GM23248 (cell line): Measurements from ENCODE around the gene RAB13. TPM values are rescaled to one million over a fixed set of nuclear protein-coding genes. Genes with fewer than 3 reads are reported as not detected.

ENCODE experiments used
- DNase-seq: peaks from one replicate; pipeline ENCODE4 v3.0.0-alpha.2; 2015
- H2AFZ ChIP-seq: fragments of 200-600 bp; sonication (generic); 2 replicates; pipeline ENCODE4 v1.6.1; 2016; ENCODE audit warnings: antibody characterized with exemption
- H3F3A ChIP-seq: fragments of 200-600 bp; sonication (generic); 2 replicates; pipeline ENCODE4 v1.6.1; 2016; ENCODE audit warnings: mild to moderate bottlenecking, antibody characterized with exemption, mixed run types; ENCODE audit not compliant: insufficient read depth
- H3K27ac ChIP-seq: fragments of 200-600 bp; sonication (generic); 2 replicates; pipeline ENCODE4 v1.5.1; 2016; ENCODE audit warnings: mild to moderate bottlenecking
- H3K27me3 ChIP-seq: fragments of 200-600 bp; sonication (generic); replicated peaks from 2 replicates; pipeline ENCODE4 v1.6.1; 2016; ENCODE audit warnings: mild to moderate bottlenecking; ENCODE audit not compliant: insufficient read depth
- H3K36me3 ChIP-seq: fragments of 200-600 bp; sonication (generic); 2 replicates; pipeline ENCODE4 v1.6.1; 2016; ENCODE audit warnings: low read depth, mild to moderate bottlenecking
- H3K4me1 ChIP-seq: fragments of 200-600 bp; sonication (generic); 2 replicates; pipeline ENCODE4 v1.6.1; 2016; ENCODE audit warnings: mild to moderate bottlenecking; ENCODE audit not compliant: insufficient read depth
- H3K4me2 ChIP-seq: fragments of 200-600 bp; sonication (generic); one replicate; pipeline ENCODE4 v1.6.1; 2016; ENCODE audit warnings: mild to moderate bottlenecking; ENCODE audit not compliant: unreplicated experiment
- H3K4me3 ChIP-seq: fragments of 200-600 bp; sonication (generic); 2 replicates; pipeline ENCODE4 v1.5.1; 2016; ENCODE audit warnings: mild to moderate bottlenecking
- H3K79me2 ChIP-seq: fragments of 200-600 bp; sonication (generic); 2 replicates; pipeline ENCODE4 v1.6.1; 2016; ENCODE audit warnings: mild to moderate bottlenecking; ENCODE audit not compliant: insufficient read depth
- H3K9ac ChIP-seq: fragments of 200-600 bp; sonication (generic); 2 replicates; pipeline ENCODE4 v1.6.1; 2016; ENCODE audit warnings: mild to moderate bottlenecking
- H3K9me2 ChIP-seq: fragments of 200-600 bp; sonication (generic); 2 replicates; pipeline ENCODE4 v1.6.1; 2016; ENCODE audit warnings: mixed run types, mild to moderate bottlenecking, moderate library complexity; ENCODE audit not compliant: insufficient read depth
- H3K9me3 ChIP-seq: fragments of 200-600 bp; sonication (generic); one replicate; pipeline ENCODE4 v1.6.1; 2017; ENCODE audit warnings: low read depth
- H4K20me1 ChIP-seq: fragments of 200-600 bp; sonication (generic); 2 replicates; pipeline ENCODE4 v1.6.0; 2016; ENCODE audit not compliant: insufficient read depth
- EZH2 ChIP-seq: fragments of 200-600 bp; sonication (generic); IDR thresholded peaks from 2 replicates; pipeline ENCODE4 v1.6.1; 2018; ENCODE audit warnings: antibody characterized with exemption, mild to moderate bottlenecking; ENCODE audit not compliant: insufficient read depth, poor library complexity, severe bottlenecking
- EZH2phosphoT487 ChIP-seq: fragments of 200-600 bp; sonication (generic); IDR thresholded peaks from 2 replicates; pipeline ENCODE4 v1.6.1; 2018; ENCODE audit warnings: antibody characterized with exemption, moderate library complexity, mild to moderate bottlenecking, low read depth; ENCODE audit not compliant: insufficient read depth
- WGBS, 2 experiments: methylation state at CpG; one replicate each; pipeline ENCODE4 v1.1.6; 2015 to 2017; ENCODE audit warnings: low lambda C conversion rate in 2 of 2, low coverage in 1 of 2; ENCODE audit errors: missing lambda C conversion rate in 2 of 2; 5-methylcytosine and 5-hydroxymethylcytosine counted together
- in situ Hi-C: fragments of 300-500 bp; cut with MboI; formaldehyde crosslinking; loops from 2 replicates; pipeline ENCODE4 v1.15.0; 2020
- polyA plus RNA-seq: library from polyadenylated mRNA; unstranded; fragments of >200 nt; fragmentation: Nextera tagmentation; extraction: Ambion mirVana; gene quantifications from 2 replicates; pipeline ENCODE4 v1.2.1, GENCODE V29; 2016
- total RNA-seq: library from RNA; depleted of rRNA; stranded (reverse); fragments of >200 nt; shearing (Covaris generic); gene quantifications from 2 replicates; pipeline ENCODE4 v1.2.3, GENCODE V29; 2014

RAB13 gene
- total and polyA plus RNA-seq, 2 experiments from 2014 or later, result 29.5 to 137 TPM

- DNase-seq, result no peak
- peak overlapping the region; percentile 90 for H2AFZ ChIP-seq
- H3K9me3 ChIP-seq, result no peaks in the 10 kb centered on the region
- H3K9me2 ChIP-seq, result no peaks in the 10 kb centered on the region
- H3K79me2 ChIP-seq, result peaks cover 51% of the 10 kb centered on the region
- peak overlapping the region; percentile 84 for H3K4me3 ChIP-seq
- peaks cover 32% of the 10 kb centered on the region for H3K36me3 ChIP-seq
- peak overlapping the region; percentile 95 for H3K4me2 ChIP-seq
- H3K27ac ChIP-seq, result peak overlapping the region; percentile 74
- peaks cover 17% of the 10 kb centered on the region for H3K4me1 ChIP-seq
- H3F3A ChIP-seq, result peaks cover 45% of the 10 kb centered on the region
- in situ Hi-C loops, result no loop called here
- H3K27me3 ChIP-seq, result no peaks in the 10 kb centered on the region
- 49 to 52% methylated on average over 9 of the region's 9 CpGs for WGBS, 2 experiments
- H4K20me1 ChIP-seq, result no peaks in the 10 kb centered on the region
- no peak for TF ChIP-seq EZH2
- TF ChIP-seq EZH2phosphoT487, result no peak
- H3K9ac ChIP-seq, result peak overlapping the region; percentile 92
Measured at GRCh38 chr1:153978274-153978909, 7.7 kb downstream of the RAB13 start.

GRCh38 chr1:153977250-153978240 lies 8.6 kb downstream of the RAB13 start, which contains the start of gene JTB:
Gene JTB (minus strand): TSS chr1:153977674. CDS start chr1:153977252, 422 bp downstream.
- Histone ChIP-seq H3K9me2 (no peaks in the 10 kb centered on the region), H3K4me2 (peak within 1 kb of the TSS; percentile 95), H3K9ac (peak within 1 kb of the TSS; percentile 92), H3K27ac (peak within 1 kb of the TSS; percentile 74), H3K36me3 (peaks cover 27% of the 10 kb centered on the region), H2AFZ (peak within 1 kb of the TSS; percentile 90), H4K20me1 (no peaks in the 10 kb centered on the region), H3K4me3 (peak within 1 kb of the TSS; percentile 84), H3K27me3 (no peaks in the 10 kb centered on the region), H3K4me1 (peaks cover 17% of the 10 kb centered on the region), H3F3A (peaks cover 41% of the 10 kb centered on the region), H3K9me3 (no peaks in the 10 kb centered on the region), H3K79me2 (peaks cover 43% of the 10 kb centered on the region)
- peak; percentile 96 for DNase-seq
- in situ Hi-C loops, result no loop called here
- TF ChIP-seq EZH2 (no peak), EZH2phosphoT487 (no peak)
- WGBS, 2 experiments, result 1 to 2% methylated on average over 58 to 75 of the region's 75 CpGs

GRCh38 chr1:153976819-153977249 lies 9.3 kb downstream of the RAB13 start:
- Histone ChIP-seq H3K27ac (peak overlapping the region; percentile 74), H3K4me2 (peak overlapping the region; percentile 82), H3K4me3 (peak overlapping the region; percentile 84), H3K9ac (peak overlapping the region; percentile 92), H2AFZ (peak overlapping the region; percentile 90), H3K4me1 (peaks cover 17% of the 10 kb centered on the region), H3F3A (peaks cover 39% of the 10 kb centered on the region), H3K9me2 (no peaks in the 10 kb centered on the region), H3K9me3 (no peaks in the 10 kb centered on the region), H3K36me3 (peaks cover 27% of the 10 kb centered on the region), H3K79me2 (peaks cover 36% of the 10 kb centered on the region), H3K27me3 (no peaks in the 10 kb centered on the region), H4K20me1 (no peaks in the 10 kb centered on the region)
- DNase-seq, result no peak
- in situ Hi-C loops, result no loop called here
- 0 to 2% methylated on average over 16 of the region's 16 CpGs for WGBS, 2 experiments
- TF ChIP-seq EZH2, result no peak
- no peak for TF ChIP-seq EZH2phosphoT487

GRCh38 chr1:153973525-153973924 lies 12.6 kb downstream of the RAB13 start:
- WGBS, 2 experiments, result 71 to 72% methylated on average over 7 of the region's 7 CpGs
- Histone ChIP-seq H3K4me2 (no peak overlapping the region), H3K36me3 (peaks cover 20% of the 10 kb centered on the region), H4K20me1 (no peaks in the 10 kb centered on the region), H3K9ac (no peak overlapping the region), H3K4me3 (no peak overlapping the region), H3K27ac (no peak overlapping the region), H3K27me3 (no peaks in the 10 kb centered on the region), H3K9me3 (no peaks in the 10 kb centered on the region), H3K4me1 (peaks cover 17% of the 10 kb centered on the region), H2AFZ (no peak overlapping the region), H3F3A (peaks cover 18% of the 10 kb centered on the region), H3K9me2 (no peaks in the 10 kb centered on the region), H3K79me2 (peaks cover 21% of the 10 kb centered on the region)
- in situ Hi-C loops, result no loop called here
- DNase-seq, result no peak
- TF ChIP-seq EZH2, result no peak
- no peak for TF ChIP-seq EZH2phosphoT487
